HG03460 (cell line): ENCODE results near the gene PTGES3L.
"Not testable (repeated sequence)": the region's sequence is repeated elsewhere in the genome, so short reads cannot be mapped to it uniquely, and the experiment has no call there.

Experiments used
- ATAC-seq: cut with Tn5 transposase; IDR thresholded peaks from one replicate; pipeline ENCODE4 v1.9.1; 2021; ENCODE audit not compliant: unreplicated experiment

Gene PTGES3L

DNA sequence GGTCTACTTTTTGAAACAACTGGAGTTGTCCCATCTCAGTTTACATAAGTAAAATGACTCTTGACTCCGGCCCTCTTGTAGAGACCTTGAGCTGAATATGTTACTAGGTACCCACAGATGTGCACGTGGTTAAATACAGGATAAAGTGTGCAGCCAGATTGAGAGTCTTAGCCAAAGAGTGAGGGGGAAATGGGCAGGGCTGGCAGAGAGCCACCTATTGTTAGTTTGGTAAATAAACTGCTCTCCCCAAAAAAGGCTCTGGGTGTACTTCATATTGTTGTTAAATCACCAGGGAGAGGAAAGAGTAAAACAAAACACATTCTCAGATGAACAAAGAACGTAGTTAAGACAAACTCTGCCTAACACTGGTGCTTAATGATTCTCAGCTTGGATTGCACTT lies 59.0 kb downstream of the PTGES3L start:
- ATAC-seq: no peak

DNA sequence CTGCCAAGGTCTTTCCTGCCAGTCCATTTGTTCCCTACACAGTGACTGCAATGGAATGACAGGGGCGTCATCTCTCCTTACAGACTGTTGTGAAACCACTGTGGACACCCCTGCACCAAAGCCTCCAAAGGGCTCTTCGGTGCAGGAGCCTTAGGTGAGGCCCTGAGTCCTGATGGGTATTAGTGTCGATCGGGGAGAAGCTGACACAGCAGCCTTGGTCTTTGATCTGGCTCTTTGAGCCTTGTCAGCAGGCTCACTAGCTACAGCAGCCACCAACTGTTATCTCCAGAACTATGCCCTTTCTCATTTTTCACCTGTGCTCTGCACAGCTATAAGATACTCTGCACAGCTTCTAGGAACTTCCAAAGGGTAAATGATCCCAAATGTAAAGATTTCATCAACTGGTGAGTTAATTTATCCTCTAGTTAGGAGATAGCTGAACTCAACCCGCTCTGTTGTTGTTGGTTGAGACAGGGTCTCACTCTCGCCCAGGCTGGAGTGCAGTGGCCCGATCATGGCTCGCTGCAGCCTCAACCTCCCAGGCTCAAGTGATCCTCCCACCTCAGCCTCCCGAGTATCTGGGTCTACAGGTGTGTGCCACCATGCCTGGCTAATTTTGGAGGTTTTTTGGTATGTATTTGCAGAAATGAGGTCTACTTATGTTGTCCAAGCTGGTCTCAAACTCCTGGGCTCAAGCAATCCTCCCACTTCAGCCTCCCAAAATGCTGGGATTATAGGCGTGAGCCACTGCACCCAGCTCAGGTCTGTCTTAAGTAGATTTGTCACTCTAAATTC lies 59.6 kb downstream of the PTGES3L start:
- no peak for ATAC-seq

DNA sequence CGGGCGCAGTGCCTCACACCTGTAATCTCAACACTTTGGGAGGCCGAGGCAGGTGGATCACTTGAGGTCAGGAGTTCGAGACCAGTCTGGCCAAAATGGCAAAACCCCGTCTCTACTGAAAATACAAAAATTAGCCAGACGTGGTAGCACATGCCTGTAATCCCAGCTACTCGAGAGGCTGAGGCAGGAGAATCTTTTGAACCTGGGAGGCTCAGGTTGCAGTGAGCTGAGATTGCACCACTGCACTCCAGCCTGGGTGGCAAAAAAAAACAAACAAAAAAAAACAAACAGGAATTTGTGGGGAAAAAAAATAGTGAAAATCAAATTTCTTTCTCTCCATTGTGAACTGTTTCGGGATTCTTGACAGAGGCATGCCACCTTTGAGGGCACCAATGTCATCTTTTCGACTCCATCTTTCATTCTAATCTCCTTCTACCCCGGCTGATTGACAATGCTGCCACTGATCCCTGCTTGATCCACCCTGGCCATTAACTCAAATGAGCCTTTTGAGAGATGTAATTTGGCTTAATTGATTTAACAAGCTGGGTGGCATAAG lies 60.3 kb downstream of the PTGES3L start:
- ATAC-seq: not testable (repeated sequence)

DNA sequence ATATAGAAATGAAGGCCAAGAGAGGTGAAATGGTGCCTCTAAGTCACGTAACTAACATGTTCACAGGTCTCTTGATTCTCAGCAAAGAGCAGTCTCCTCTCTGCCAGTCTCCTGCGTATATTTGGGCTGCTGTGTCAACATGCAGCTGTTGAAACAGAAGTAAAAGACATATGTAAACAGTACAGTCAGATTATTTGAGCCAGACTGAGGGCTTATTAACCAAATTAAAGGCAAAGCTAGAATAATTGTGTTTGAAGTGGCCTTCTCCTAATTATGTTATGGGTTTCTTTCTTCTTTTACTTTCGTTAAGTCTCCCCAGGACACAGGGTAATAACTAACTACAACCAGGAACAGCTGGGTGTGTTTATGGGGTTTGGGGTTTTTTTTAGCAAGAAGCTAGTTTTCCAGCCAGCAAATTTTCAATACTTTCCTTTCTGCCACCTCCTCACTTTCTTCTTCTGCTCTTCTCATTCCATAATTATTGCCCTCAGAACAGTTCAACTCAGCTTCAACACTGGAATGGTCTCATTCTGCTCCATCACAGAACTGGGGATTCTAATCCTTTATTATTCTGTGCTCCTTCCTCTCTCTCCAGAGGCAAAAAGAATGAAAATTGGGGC lies 60.9 kb downstream of the PTGES3L start:
- ATAC-seq: no peak
